Stimulated activated naive CD4-positive, alpha-beta T cell treated with Interleukin-2 at 50 U/mL for 16 hours (primary cell): ENCODE measurements around the gene AMD1.
"Not testable (repeated sequence)": the region's sequence is repeated elsewhere in the genome, so short reads cannot be mapped to it uniquely, and the experiment has no call there.

ENCODE experiments used
- DNase-seq: peaks from one replicate; lab custom pipeline; 2025; lab: John Stamatoyannopoulos, UW

Gene AMD1

DNA sequence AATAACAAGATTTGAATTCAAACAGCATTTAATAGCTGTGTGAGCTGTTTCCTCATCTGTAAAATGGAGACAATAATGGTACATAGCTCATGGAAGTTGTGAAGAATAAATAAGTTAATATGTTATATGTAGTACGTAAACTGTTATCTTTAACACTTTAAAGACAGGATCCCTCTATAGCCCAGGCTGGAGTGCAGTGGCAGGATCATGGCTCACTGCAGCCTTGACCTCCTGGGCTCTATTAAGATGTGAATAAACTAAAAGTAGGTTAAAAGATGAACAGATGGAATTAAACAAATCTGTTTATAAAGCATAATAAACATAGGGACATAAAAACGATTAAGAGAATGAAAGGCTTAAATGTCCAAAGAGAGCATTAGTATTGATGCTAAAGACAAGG is 3.0 kb downstream of the AMD1 start:
- no peak for DNase-seq

DNA sequence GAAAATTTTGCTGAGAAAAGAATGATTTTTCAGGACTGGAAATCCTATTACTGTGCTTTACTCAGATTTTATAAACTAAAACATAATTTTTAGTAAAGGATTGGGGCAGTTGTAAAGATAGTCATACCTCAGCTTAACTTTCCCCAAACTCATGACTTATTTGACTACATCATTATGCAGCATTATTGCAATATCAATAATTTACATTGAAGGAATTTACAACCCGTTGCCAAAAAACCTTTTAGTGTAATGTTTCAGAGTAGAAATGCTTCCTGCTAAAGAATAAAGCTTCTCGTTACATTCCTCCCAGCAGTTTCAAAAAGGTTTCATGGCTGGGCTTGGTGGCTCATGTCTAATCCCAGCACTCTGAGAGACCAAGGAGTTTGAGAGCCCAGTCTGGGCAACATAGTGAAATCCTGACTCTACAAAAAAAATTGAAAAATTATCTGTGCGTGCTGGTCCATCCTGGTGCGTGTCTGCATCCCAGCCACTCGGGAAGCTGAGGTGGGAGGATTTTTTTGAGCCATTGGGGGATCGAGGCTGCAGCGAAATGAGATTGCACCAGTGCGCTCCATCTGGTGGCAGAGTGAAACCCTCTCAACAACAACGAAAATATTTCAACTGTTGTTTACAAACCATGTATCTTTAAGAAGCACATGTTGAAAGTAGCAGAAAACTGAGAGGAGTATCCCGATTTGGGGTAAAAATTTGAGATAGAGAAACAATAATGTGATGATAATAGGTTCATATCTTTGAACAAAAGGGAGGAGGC is 4.4 kb downstream of the AMD1 start:
- peak; percentile 8 for DNase-seq

DNA sequence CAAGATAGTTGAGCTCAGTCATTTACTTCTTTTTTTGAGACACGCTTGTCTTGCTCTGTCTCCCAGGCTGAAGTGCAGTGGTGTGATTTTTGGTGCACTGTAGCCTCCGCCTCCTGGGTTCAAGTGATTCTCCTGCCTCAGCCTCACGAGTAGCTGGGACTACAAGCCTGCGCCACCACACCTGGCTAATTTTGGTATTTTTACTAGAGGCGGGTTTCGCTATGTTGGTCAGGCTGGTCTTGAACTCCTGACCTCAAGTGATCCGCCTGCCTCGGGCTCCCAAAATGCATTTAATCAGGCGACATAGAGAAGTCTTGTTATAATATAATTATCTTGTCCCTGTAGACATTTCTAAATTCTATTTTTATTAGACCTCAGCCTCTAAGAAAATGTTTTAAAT is 6.1 kb downstream of the AMD1 start:
- DNase-seq = no peak

DNA sequence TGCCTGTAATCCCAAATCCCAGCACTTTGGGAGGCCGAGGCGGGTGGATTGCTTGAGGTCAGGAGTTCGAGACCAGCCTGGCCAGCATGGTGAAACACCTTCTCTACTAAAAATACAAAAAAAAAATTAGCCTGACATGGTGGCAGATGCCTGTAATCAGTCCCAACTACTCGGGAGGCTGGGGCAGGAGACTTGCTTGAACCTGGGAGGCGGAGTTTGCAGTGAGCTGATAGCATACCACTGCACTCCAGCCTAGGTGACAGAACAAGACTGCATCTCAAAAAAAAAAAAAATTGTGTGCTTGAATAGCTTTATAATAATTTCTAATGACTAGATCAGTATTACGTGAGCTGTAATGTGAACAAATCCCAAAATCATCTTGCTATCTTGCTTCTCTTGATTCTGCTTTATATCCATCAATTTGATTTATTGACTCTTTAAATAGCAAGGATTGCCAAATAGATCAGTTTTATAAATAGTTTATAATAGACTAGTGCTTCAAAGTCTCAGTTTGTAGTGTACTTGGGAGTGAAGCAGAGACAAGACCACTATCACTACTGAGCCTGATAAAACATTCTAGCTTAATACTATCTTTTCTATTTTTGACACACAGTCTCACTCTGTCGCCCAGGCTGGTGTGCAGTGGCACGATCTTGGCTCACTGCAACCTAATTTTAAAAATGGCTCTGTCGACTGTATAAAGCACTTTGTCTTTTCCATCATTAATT is 7.1 kb downstream of the AMD1 start:
- DNase-seq = no peak

DNA sequence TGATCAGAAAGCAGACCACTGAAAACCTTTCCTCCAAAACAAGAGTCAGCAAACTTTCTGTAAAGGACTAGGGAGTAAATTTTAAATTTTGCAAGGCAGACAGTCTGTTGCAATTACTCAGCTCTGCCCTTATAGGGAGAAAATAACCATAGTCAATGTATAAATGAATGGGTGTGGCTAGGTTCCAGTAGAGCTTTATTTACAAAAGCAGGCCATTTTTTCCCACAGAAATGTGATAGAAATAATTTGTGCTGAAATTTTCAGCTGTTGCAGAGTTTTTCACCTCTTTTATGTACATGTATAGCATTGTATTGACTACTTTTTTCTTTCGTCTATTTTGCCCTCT is 7.7 kb downstream of the AMD1 start:
- DNase-seq = no peak

DNA sequence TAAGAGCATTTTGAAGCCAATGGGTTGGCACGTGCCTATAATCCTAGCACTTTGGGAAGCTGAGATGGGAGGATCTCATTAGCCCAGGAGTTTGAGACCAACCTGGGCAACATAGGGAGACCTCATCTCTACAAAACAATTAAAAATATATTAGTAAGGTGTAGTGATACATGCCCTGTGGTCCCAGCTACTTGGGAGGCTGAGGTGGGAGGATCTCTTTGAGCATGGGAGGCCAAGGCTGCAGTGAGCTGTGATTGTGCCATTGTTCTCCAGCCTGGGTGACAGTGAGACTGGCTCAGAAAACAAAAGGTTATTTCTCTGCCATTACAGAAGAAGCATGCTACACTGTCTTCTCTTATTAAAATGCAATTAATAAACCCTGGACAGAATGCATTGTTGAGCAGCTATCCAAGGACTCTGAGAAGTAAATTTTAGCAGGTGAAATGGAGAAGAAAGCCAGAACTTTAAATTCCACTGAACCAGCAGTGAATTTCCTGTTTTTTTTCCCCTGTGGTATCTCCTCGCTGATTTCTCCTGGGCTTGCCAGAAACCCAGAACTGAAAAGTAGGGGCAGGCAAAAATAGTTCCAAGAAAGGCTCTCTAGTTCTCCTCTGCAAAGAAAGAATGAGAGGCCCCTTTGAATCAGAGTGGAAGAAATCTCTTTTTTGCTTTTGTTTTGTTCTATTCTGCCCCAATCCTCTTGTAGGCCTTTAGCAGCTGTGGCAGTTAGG is 8.4 kb downstream of the AMD1 start:
- DNase-seq = no peak

DNA sequence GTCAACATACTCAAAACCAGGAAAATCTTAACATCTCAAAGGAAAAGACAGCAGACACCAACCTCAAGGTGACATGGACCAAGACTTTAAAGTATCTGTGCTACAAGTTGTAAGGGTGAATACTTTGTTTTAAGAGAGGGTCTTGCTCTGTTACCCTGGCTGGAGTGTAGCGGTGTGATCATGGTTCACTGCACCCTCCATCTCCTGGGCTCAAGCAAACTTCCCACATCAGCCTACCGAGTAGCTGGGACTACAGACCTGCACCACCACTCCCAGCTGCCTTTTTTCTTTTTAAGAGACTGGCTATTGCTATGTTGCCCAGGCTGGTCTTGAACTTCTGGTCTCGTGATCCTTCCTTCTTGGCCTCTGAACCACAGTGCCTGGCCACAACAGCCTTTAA is 9.7 kb downstream of the AMD1 start:
- no peak for DNase-seq

DNA sequence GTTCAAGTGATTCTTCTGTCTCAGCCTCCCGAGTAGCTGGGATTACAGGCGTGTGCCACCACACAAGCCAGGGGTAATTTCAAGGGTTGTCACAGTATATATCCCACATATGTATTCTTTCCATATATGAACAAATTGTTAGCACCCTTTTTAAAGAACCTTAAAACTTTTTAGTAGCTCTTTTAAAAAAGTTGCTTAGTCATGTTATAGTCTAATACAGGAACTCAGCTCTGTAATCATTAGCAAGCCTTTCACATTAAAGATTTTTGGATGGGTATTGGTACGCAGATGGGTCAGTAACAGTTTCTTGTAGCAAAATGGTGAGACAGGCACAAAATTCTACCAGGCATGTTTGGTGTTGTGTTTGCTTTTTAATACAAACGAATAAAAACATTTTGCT is 10.9 kb downstream of the AMD1 start:
- DNase-seq = no peak

DNA sequence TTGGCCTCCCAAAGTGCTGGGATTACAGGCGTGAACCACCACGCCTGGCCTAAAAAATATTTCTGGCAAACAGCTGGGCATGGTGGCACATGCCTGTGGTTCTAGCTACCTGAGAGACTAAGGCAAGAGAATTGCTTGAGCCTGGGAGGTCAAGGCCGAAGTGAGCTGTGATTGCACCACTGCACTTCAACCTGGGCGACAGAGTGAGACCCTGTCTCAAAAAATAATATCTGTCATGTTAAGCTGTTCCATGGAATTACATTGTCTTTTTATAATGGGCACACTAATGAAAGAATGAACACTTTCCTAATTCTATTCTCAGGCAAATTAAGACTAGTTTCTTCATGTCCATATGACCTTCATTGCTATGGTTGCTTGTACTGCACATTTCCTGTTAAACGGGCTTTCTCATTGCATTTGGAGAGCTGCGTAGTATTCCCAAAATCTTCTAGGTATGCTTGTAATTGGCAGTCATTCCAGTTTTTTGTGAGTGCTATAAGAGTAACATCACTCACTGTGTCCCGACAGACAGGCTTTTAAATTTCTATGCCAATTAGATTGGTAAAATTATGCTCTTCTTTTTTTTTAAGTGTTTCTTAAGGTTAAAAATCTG is 12.1 kb downstream of the AMD1 start:
- DNase-seq = no peak

DNA sequence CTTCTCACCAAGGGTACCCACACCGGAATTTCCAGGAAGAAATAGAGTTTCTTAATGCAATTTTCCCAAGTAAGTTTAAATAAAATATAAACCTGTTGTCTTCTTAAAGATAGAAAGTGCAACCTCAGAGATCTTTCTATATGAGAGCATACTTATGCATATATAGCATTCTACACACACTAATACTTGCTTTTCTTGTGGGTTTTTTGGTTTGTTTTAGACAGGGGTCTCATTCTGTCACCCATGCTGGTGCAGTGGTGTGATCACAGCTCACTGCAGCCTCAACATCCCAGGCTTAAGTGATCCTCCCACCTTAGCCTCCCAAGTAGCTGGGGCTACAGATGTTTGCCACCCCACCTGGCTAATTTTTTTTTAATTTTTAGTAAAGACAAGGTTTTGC is 15.7 kb downstream of the AMD1 start:
- DNase-seq = no peak

DNA sequence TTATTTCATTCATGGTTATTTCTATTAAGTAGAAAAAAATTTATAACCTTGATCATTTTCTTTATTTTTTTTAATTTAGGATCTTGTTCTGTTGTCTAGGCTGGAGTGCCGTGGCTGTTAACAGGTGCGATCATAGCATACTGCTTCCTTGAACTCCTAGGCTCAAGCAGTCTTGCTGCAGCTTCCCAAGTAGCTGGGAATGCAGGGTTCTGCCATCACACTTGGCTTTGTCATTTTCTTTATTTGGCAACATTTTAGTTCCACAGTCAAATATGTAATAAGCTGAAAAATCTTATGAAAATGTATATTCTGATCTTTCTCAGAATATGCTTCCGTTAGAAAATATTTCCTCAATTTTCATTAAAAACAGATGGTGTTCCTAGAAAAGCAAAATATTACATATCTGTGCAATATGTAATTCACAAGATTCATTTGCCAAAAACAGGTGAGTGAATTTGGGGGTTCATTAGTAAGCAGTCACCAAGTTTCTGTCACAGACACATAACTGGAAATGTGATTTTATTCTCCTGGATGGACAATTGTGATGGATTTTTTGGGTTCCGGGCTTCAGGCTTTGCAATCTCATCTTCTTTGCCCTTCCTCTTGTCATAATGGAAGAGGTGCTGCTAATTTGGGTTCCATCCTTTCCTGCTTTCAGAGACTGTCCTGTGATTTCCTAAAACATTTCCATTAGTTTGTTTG is 21.5 kb downstream of the AMD1 start:
- DNase-seq = no peak

DNA sequence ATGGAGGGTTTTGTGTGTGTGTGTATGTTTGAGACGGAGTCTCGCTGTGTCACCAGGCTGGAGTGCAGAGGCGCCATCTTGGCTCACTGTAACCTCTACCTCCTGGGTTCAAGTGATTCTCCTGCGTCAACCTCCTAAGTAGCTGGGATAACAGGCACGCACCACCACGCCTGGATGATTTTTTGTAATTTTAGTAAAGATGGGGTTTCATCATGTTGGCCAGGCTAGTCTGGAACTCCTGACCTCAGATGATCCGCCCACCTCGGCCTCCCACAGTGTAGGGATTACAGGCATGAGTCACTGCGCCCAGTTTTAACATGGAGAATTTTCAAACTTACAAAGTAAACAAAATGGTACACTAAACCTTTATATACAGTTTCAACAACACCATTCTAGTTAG is 22.8 kb downstream of the AMD1 start:
- no peak for DNase-seq

DNA sequence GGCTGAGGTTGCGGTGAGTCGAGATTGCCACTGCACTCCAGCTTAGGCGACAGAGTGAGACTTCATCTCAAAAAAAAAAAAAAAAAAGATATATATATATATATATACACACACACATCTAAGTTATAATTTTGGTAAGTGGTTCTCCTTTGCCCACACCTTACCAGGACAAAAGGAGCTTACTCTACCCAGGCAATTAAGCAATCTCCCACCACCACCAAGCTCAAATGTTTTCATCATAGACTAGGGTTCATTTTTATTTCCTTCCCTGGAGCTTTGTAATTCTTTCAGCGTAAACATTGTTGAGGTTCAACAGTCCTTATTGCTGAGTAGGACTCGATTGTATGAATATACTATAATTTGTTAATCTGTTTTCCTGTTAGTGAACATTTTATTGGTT is 23.5 kb downstream of the AMD1 start:
- no peak for DNase-seq

DNA sequence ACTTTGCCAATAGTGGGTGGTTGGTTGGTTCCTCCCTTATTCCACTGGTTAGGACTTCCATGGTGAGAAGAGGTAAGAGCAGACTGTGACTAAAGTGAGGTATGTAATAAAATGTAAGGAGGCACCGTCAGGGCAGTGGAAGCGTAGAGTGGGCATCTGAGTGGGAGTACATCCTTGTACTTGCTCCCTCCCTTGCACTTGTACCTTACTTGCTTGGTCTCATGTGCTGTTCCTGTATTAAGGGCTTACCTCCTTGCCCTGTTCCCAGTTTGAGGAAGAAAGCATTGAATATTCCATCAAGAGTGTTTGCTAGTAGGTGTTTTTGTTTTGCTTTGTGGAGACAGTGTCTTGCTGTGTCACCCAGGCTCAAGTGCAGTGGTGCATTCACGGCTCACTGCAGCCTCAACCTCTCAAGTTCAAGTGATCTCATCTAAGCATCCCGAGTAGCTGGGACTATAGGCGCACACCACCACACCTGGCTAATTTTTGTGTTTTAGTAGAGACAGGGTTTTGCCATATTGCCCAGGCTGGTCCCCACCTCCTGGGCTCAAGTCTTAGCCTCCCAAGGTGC is 25.5 kb downstream of the AMD1 start:
- no peak for DNase-seq

DNA sequence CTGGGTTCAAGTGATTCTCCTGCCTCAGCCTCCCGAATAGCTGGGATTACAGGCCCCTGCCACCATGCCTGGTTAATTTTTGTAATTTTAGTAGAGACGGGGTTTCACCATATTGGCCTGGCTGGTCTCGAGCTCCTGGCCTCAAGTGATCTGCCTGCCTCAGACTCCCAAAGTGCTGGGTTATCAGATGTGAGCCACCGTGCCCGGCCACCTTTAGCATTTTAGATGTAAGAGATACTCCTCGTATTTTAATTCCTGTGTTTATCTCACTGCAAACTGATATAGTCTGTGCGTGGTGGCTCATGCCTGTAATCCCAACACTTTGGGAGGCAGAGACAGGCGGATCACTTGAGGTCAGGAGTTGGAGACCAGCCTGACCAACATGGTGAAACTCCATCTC is 27.0 kb downstream of the AMD1 start:
- DNase-seq = not testable (repeated sequence)

DNA sequence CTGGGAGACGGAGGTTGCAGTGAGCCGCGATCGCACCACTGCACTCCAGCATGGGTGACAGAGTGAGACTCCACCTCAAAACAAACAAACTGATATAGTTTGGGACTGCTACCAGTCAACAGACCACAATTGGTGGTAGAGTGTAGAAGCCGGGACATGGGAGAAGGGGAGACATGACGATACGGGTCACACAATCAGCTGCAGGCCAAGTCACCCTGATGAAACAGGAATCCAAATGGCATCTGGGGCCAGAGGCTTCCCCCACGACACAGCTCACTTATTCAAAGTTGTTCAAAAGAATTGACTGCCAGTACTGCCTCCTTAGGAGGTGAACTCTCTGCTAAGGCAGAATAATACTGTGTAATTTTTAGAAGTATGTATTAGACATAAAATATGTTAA is 27.5 kb downstream of the AMD1 start:
- DNase-seq = no peak

DNA sequence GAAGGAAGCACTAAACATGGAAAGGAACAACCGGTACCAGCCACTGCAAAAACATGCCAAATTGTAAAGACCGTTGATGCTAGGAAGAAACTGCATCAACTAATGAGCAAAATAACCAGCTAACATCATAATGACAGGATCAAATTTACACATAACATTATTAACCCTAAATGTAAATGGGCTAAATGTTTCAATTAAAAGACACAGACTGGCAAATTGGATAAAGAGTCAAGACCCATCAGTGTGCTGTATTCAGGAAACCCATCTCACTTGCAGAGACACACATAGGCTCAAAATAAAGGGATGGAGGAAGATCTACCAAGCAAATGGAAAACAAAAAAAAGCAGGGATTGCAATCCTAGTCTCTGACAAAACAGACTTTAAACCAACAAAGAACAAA is 31.7 kb downstream of the AMD1 start:
- DNase-seq = not testable (repeated sequence)

DNA sequence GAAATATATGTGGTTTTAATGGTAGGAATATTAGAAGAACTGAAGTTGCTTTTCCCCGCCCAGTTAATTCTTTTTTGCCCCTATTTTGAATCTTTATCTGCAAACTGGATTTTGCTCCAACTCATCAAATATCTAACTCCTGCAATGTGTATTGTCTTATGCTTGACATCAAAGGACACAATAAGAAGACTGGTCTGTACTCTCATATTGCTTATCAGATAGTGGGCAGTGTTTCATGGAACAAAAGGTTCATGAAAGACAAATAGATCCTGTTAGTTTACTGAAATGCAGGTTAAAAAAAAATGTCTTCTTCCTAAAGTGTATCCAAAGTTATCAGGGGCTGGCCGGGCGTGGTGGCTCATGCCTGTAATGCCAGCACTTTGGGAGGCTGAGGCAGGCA is 56.2 kb downstream of the AMD1 start:
- DNase-seq = no peak

DNA sequence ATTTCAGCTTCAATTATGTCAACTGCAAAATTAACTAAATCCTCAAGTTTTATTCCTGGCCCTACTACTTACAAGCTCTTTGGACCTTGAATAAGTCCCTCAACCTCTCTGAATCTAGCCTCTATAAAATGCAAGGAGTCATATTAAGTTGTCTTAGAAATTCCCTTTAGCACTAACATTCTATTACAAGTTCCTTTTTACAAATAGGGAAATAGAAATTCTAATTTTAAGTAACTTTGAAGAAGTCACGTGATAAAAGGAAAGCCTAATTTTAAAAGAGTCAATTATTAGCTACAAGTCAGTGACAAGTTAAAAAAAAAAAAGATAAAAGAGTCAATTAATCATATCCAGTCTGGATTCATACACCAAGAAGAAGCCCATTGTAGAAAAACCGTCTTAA is 59.3 kb downstream of the AMD1 start:
- no peak for DNase-seq

DNA sequence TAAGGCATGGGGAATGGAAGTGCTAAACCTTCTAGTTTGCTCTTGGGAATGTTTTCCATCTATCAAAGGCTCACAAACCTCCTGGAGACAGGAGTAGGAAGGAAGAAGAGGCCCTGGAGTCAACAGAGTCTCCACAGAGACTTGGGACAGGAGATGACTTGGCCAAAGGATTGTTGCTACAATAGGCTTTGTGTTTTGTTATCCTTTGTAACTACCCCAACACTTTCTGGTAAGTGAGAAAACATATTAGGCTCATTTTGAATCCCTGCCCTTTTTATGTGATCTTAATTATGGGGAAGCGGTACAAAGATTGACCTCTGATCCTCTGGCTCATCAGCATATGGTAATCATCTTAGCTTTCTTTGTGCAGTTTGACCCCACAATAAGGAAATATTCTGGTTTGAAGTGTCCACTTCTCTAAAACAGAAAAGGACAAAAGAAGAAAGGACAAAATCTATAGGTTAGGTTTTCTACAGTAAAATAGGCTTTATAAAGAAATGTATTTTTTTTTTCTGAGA is 59.9 kb downstream of the AMD1 start:
- DNase-seq = no peak

DNA sequence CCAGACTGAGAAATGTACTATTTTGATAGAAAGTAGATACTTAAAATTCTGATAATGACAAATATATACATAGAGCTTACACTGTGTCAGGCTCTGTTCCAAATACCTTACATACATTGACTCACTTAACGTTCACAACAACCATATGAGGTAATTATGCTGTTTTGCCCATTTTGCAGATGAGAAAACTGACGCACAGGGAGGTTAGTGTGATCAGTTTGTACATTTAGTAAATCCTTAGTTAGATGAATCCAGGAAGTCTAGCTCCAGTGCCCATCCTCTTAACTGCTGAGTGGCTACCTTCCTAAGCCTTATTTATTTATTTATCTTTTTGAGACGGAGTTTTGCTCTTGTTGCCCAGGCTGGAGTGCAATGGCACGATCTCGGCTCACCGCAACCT is 60.6 kb downstream of the AMD1 start:
- DNase-seq = no peak

DNA sequence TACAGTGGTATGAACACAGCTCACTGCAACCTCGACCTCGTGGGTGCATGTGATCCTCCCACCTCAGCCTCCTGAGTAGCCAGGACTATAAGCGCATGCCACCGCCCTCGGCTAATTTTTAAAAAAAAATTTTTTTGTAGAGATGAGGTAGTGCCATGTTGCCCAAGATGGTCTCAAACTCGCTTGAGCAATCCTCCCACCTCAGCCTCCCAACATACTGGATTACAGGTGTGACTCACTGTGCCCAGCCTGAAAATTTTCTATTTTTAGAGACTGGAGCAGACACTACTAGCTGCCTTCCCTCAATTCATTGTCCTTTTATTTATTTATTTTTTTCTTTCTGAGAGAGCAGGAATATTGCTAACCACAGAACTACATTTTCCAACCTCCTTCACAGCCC is 63.6 kb downstream of the AMD1 start:
- DNase-seq = no peak
